Activated naive CD8-positive, alpha-beta T cell treated with anti-CD3 and anti-CD28 coated beads, Interleukin-2, amount 50 U/mL, for 16 hours (primary cell): ENCODE data around the gene QSER1.
A peak's percentile ranks its signal among the peaks of the same experiment; 100 is the strongest.
"Not testable (repeated sequence)": the region's sequence is repeated elsewhere in the genome, so short reads cannot be mapped to it uniquely, and the experiment has no call there.

Source experiments
- DNase-seq: peaks from one replicate; pipeline ENCODE4 v3.0.0-alpha.2; 2020; ENCODE audit warnings: low read depth, low spot score

QSER1 gene

DNA sequence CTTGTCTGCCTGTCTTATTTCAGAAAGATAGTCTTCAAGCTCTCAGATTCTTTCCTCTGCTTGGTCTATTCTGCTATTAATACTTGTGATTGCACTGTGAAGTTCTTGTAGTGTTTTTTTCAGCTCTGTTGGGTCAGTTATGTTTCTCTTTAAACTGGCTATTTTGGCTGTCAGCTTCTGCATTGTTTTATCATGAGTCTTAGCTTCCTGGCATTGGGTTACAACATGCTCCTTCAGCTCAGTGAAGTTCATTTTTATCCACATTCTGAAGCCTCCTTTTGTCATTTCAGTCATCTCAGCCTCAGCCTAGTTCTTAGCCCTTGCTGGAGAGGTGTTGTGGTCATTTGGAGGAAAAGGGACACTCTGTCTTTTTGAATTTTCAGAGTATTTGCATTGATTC is 107.6 kb downstream of the QSER1 start:
- no peak for DNase-seq

DNA sequence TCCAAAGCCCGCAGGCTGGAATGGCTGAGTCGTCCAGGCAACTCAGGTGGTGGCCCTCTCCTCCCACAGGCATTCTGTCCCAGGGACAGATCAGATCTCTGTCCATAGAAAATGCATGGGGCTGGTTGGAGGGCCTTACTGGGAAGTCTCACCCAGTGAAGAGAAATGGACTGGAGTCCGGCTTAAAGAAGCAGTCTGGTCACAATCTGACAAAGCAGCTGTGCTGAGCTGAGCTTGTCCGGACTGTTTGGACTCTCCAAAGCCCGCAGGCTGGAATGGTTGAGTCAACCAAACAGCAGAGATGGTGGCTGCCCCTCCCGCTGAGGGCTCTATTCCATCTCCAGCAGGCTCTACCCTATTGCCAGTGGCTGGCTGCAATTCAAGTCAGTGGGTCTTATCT is 108.7 kb downstream of the QSER1 start:
- no peak for DNase-seq

DNA sequence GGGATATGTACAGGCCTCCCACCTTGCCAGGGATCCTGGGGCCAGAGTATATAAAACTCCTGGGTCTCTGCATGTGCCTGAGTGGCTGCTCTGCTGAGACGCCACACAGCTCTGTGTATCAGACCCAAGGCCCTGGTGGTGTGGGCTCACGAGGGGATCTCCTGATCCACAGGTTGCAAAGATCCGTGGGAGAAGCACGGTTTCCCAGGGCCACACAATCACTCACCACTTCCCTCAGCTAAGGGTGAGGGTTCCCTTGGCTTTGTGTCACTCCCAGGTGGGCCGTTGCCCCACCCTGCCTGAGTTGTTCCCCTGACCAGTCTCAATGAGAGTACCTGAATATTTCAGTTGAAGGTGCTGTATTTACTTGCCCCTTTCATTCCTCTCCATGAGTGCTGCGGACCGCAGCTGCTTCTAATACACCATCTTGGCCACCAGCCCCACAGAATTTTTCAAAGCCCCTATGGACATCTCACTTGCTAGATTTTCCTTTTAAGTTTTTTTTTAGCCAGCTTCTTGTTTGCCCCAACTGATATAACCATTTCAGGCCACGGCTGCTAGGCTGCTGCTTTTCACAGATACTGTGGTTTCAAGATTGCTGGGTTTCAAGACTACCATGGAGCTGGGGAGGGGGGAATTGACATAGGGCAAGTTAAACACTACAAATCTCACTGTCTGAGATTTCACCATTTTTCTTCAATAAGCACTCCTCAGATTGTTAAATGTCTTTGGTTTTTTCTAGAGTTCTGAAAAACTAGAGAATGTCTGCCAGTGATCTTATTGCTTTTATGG is 109.3 kb downstream of the QSER1 start:
- DNase-seq, result no peak

DNA sequence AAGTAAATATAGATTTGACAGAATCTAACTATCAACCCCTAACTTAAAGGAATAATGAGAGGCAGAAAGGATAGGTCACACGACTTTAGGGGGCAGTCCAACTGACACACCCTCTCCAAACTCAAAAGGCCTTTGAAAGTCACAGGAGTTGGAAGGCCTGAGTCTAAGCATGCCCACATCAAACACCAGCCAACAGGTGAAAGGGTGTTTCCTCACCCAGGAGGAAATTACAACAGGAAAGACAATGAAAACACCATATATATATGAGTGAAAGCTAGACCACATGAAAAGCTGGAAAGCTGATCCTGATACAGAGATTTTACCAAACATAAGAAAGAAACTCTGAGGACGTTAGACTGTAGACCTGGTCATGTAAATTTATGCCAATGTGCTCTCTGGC is 112.6 kb downstream of the QSER1 start:
- DNase-seq, result no peak

DNA sequence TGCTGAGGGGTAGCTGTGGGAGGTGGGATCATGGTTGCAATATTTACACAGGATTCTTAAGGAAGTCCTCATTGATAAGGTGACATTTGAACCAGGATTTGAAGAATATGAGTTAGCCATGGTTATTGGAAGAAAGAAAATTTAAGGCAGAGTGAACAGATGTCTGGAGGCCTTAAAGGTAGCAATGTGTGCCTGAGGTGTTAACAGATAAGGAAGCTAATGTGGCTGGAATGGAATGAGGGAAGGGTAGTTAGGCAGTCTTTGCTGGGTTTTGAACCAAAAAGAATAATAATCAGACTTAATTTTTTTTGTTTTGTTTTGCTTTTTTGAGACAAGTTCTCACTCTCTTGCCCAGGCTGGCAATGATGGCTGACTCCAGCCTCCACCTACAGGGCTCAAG is 113.4 kb downstream of the QSER1 start:
- no peak for DNase-seq

DNA sequence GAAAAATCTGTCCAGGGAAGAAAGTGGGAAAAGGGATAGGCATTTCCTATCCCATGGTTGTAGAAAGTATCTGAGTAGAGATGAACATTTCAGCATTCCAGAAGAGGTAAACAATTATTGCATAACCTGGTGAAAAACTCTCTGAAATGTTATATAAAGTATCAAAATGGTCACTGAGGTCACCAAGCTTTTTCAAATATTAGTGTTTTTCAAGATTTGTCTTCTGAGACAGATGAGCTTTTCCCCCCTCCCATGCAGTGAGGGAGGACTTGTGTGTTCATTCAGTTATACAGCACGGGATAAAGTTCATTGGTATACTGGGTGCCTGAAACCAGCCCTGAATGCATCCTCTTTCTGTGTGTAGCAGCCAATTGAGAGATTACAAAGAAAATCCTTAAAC is 121.1 kb downstream of the QSER1 start:
- DNase-seq, result no peak

DNA sequence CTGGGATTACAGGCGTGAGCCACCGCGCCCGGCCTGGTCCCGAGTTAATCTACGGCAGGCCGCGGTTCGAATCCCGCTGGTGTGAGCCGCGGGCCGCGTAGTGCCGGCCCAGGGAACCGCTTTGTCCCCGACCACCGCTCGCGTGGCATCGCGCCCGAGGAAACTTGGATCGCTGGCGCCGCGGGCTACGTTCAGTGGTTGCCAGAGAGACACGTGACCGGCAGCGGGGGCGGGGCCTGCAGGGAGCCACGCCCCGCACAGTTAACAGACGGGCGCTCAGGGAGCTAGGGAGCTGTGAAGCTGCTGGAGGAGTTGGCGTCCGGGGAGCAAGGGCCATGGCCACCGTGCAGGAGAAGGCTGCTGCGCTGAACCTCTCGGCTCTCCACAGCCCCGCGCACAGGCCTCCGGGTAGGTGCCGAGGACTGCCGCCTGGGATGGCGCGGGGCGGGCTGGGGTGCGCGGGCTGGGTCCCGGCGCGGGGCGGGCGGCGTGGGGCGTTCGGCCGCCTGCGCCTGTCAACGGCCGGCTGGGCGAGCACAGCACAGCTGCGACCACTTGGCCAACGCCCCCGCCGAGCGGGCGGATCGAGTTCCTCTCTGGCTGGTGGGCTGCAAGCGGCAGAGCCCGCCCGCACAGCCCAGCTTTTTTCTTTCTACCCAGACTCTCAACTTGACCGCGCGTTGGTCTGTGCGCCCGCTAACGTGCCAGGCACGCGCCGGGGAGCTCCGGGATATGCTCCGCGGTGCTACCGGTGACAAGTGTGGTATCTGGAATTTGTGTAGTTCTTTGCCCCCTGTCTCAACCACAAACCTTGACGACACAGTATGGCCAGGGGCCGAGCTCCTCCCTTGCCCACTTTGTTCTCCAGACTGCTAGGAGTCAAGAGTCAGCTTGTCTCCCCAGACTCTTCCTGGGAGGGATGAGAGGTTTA is 123.3 kb downstream of the QSER1 start, which contains the start of gene DEPDC7:
TSS of gene DEPDC7 (plus strand) at position 258 of the 931 bp plus-strand sequence. CDS start at position 336, 78 bp downstream.
- DNase-seq, result peak; percentile 42

DNA sequence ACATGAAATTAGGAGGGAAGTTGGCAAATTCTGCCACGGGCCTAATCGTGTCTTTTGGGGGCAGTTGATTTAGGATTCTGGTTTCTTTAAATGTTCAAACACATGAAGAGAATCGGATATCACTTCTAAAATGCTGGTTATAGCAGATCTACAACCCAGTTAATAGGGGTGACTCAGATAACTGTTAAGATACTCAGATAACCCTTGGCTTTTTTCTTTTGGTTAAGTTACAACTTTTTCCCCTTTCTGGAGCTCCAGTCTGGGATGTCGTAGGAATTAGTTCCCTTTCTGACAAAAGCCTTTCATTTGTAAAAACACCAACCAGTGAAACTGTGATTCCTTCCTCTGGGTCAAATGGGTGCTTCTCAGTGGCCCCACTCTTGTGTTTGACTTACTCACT is 124.0 kb downstream of the QSER1 start:
- DNase-seq, result no peak

DNA sequence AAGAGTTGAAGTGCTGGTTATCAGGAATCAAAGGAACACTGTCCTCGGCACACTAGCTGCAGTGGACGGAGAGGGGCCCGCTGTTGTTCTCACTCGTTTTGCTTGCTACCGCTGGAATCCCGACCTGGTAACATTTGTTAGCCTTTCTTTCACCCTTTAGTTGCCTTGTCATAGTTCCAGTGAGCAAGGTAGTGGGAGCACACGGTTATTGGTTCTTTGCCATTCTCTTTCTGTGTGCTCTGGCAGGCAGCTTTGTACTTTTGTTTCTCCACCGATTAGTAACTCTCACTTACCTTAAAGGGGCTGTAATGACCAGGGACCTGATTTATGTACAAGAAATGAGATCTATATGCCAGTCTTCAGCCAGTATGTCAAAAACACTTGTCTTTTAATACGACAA is 124.9 kb downstream of the QSER1 start:
- DNase-seq, result no peak

DNA sequence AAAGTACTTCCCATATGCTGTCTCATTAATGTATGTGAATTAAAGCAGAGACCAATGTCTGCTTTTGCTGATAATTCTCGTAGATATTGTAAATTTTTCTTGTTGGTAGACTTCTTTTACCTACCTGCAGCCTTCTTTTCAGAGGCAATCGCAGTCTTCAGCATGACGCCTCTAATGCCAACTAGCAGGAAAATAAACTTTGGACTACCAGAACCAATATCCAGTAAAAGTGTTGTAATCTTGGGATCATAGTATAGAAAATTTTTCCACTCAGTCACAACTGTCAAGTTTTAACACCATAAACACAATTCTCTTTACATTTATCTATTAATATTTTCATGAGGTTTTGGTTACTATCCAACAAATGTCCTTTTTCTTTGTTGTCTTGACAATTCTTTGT is 125.4 kb downstream of the QSER1 start:
- no peak for DNase-seq

DNA sequence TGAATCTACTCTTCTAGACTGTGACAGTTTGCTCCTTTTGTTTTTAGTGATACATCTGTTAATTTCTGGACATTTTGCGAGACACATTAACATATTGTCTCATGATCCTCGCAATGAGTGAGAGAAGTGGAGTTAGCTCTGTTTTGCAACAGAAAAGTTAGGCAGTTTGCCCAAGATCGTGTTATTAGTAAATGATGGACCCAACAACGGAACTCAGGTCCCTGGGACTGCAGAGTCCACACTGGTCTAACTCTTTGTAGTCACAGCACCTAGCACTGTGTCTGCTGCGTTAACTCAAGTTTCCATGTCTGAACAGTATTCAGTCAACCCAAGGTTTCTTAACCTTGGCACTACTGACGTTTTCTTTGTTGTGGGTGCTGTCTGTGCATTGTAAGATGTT is 126.2 kb downstream of the QSER1 start:
- no peak for DNase-seq

DNA sequence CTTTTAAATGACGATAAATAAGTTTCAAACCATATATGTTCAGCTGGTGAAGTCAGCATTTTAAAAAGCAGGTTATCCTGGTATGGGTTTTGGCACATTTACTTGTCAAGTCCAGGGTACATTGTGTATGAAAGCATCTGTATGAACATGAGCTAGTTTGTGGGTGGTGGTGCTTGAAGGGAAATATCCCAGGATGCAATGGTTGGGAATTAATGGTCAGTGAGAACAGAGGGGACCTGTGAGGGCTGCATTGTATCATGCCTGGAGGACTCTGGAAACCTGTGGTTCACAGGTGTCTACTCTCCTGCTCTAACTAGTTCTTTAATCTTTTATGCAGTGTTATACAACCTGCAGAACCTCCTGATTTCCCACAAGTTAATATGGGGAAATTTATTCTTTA is 128.9 kb downstream of the QSER1 start:
- no peak for DNase-seq

DNA sequence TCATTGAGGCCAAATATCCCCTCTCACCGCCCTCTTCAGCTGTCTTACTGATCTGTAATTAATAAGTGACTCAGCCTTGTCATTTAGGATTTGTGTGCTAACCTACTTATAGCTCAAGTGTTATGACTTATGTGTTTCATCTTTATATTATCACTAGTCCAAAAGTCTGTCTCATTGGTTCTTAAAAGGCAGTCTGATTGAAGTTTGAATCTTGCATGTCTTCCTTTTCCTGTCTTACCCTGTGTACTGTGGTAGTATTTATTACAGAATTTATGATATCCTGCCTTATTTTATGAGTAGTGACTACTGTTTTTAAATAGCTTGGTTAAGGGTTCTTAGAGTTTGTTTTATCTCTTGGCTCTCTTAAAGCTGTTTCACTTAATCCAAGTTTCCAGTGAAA is 129.3 kb downstream of the QSER1 start:
- no peak for DNase-seq

DNA sequence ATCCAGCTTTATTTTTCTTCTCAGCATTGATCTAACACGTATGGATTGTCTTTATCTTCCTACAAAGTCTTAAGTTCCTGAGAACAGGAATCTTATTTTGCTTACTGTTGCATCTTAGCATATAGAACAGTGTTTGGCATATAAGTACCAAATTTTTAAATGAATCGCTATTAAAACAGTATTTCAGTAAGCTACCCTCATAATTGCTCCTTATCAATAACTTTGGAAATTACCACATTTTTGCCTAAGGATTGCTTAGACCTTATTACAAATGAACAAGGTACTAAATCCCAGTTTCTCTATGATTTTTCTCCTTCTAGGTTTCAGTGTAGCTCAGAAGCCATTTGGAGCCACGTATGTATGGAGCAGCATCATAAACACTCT is 132.7 kb downstream of the QSER1 start:
- no peak for DNase-seq

DNA sequence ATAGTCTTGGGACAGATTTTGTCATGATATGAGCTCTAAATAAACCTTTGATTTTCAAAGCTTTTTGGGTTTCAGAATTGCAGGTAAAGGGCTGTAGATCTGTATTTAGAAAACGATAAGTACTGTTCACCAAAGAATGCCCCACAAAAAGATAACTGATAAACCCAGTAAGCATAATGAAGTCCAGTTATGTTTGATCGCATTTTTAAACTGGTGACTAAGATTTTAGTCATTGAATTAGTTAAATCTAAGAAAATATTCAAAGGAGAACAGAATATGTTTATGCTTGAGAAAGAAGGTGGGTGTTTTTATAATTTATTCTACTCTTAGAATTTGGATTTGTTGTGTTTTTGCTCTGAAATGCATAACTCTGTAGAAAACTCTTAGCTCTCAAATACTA is 134.6 kb downstream of the QSER1 start:
- no peak for DNase-seq

DNA sequence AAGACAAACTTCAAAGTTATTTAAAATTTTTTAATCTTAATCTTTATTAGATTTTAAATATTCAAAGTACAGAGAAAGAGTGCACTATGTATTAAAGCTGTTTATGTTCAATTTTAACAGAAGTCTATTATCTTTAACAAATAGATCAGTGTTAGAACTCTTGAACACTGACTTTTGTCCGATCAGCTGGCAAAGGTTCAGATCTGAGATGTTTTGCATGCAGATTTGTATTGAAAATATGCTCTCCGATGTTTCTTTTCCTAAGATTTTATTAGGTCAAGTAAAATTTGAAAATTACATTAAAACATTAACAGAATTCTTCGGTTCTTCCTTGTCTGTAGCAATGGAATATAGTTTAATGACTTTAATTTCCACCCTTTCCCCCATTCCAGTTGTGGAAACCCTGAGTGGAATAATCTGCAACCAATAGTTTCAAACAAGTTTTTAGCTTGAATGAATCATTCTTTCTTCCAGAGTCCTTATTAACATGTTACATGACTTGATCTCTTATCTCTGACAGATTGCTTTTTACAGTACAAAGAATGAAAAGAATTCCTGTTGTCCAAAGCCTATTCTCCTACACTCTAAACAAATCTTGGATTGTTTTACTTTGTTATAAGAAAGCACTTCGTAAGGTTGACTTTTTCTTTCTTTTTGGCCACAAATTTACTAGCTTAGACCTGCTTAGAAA is 135.4 kb downstream of the QSER1 start:
- no peak for DNase-seq

DNA sequence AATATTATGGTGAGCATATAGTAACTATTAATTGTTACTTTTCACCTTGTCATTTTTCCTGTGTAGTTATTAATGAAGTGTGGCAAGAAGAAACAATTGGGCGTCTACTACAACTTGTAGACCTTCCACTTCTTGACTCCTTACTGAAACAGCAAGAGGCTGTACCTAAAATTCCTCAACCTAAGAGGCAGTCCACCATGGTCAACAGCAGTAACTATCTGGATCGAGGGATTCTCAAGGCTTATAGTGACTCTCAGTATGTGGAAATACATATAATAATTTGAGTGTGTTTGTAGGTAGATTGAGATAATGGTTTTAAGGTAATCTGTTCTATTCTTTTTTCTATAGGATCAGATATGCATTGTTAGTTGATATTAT is 135.9 kb downstream of the QSER1 start:
- no peak for DNase-seq

DNA sequence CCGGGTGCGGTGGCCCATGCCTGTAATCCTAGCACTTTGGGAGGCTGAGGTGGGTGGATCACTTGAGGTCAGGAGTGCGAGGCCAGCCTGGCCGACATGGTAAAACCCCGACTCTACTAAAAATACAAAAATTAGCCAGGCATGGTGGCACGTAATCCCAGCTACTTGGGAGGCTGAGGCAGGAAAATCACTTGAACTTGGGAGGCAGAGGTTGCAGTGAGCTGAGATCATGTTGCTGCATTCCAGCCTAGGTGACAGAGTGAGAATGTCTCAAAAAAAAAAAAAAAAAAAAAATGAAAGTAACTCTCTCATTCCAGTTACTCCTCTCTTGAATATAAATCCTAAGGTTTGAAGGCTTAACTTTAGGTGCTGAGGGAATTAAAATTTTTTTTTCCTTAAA is 136.6 kb downstream of the QSER1 start:
- DNase-seq, result not testable (repeated sequence)
